Stimulated activated CD8-positive, alpha-beta memory T cell treated with anti-CD3 and anti-CD28 coated beads, Interleukin-2, amount 100 ng/mL, for 48 hours (primary cell): ENCODE data around the gene IL12RB1.
A peak's percentile ranks its signal among the peaks of the same experiment; 100 is the strongest.
"Not testable (repeated sequence)": the region's sequence is repeated elsewhere in the genome, so short reads cannot be mapped to it uniquely, and the experiment has no call there.

Experiments
- DNase-seq, 2 donors: peaks; one replicate each; pipeline ENCODE4 v3.0.0-alpha.2; 2020; ENCODE audit warnings: low read depth in 2 of 2

The IL12RB1 gene

DNA sequence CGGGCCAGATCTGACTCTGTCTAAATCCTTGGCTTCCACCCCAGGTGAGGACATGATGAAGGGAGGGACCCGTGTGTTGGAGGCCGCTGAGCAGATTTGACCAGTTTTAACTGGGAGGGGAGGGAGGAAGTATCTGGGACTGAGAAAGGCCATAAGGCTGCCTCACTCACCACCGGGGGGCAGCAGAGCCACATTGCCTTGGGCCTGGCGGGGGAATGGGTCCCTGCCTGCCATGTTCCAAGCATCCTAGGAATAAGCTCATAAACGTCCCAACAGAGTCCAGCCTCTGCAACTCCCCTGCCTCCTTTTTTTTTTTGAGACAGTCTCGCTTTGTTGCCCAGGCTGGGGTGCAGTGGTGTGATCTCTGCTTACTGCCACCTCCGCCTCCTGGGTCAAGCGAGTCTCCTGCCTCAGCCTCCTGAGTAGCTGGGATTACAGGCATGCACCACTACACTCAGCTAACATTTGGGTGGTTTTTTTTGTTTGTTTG, 26.3 kb upstream of the IL12RB1 start:
- peak; percentile 68 to 72 for DNase-seq

DNA sequence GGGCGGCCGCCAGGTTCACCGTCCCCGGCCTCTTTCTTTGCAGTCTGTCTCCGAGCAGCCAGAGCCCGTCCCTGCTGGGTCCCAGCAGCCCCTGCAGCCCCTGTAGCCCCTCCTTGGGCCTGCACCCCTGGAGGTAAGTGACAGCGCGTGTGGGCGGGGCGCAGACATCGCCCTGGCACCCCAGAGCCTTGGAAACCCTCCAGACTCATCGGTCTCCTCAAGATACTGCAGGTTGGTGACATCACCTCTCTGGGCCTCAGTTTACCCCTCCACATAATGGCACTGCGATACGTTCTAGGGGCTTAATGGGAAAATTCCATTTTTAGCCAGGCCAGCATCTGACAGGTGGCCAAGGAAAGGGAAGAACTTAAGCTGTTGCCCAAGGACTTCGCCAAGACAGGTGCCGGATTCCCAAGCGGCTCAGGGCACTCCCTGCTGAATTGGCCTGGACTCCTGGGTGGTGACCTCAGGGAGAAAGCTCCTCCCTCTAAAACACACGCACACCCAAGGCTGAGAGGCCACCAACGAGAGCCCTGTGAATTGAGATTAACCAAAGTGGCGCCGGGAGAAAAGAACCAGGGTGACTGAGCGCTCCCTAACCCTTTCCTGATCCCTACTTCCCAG, 24.0 kb upstream of the IL12RB1 start:
- DNase-seq: no peak

DNA sequence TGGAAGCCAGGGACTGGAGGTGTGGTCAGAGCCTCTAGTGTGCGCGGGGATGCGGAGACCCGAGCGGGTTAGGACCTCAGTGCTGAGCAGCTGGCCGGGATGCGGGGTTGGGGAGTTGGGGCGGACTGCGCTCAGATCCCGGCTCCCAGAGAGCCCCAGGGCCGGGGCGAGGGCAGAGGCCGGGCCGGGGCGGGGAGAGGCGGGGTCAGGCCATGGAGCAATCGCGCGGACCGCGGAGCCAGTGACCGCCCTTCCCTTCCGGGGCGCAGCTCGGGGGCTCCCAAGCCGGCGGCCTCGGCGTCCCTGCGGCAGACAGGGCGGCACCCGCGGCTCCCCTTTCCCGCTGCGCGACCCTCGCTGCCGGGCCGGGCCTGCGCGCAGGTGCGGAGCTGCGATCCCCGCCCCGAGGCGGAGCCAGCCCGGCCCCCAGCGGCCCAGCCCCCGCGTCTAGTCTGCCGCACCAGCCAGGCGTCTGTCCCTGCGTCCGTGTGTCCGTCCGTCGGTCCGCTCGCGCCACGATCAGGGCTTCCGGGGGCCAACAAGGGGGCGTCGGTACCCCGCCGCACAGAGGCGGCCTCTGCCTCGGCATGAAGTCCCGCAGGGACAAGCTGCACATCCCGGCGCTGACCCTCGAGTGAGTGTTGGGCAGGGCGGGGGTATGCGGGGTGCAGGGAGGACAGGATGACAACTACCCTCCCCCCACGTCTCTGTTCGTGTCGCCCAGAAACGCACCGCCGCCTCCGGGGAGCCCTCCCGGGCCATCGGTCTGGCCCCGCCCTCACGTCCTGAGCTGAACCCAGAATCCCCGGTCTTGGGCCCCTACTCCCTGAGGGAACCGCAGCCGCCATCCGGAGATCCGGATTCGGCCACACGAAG, 23.2 kb upstream of the IL12RB1 start:
- DNase-seq: peak; percentile 40 to 51

DNA sequence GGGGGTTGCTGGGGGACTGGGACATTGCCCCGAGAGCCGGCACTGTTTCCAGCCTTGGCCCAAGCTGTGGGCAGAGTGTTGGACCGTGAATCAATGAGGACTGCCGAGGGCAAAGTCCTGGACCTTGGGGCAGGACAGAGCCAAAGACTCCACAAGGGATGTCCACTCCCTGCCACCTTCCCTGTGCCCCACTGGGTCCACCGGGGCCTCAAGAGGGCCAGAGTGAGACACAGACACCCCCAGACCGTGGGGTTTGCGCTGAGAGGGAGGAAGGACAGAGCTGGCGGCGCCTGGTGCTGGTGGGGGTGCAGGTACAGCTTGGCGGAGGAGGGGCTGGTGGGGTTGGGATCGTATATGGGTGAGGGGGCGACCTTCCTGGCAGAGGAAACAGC, 22.6 kb upstream of the IL12RB1 start:
- DNase-seq: no peak

DNA sequence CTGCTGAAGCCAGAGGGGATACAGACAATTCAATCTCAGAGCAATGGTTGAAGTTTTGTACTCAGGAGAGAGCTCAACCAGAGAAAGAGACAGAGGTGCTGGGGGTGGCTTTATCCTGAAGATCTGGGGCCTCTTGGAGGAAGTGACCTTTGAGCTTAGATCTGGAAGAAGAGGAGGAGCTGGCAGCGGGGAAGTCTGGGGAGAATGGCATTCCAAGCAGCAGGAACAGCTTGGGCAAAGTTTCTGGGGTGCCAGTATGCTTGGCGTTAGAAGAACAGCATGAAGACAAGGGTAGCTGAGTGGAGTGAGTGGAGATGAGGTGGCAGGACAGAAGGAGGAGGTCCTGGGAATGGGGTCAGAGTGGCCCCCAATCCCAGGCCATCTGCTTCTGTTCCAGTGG, 22.2 kb upstream of the IL12RB1 start:
- no peak for DNase-seq

DNA sequence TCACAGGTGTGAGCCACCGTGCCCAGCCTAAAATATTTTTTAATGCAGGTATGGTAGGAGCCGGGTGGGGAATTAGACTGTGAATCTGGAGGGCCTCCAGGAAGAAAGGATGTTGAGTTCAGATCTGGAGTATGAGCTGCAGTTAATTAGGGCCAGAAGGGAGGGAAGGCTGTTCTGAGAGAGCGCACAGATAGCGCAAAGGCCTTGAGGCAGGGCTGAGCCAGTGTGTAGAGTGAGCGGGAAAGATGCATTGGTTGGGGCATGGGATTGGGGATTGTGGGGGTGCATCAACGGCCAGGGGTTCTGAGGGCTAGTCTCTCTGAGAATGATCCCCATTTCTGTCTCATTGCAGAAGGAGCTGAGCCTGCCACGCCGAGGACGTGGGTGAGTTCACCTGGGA, 20.5 kb upstream of the IL12RB1 start:
- DNase-seq: no peak

DNA sequence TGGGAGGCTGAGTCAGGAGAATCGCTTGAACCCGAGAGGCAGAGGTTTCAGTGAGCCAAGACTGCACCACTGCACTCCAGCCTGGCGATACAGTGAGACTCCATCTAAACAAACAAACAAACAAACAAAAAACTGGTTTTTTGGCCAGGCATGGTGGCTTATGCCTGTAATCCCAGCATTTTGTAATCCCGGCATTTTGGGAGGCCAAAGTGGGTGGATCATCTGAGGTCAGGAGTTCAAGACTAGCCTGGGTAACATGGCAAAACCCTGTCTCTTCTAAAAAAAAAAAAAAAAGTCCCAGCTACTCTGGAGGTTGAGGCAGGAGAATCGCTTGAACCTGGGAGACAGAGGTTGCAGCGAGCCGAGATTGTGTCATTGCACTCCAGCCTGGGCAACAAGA, 18.5 kb upstream of the IL12RB1 start:
- not testable (repeated sequence) for DNase-seq

DNA sequence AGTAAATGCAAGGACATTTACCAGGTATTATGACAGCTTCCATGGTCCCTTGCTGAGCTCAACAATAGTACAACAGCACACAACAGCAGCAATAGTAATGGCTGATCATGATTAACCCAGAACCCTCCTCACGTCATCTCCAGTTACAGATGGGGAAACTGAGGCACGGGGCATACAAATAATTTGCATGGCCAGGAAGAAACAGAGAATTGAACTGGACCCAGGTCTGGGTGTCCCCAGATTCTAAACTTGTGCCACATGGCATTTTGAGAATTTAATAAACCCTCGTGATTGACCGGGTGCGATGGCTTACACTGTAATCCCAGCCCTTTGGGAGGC, 18.0 kb upstream of the IL12RB1 start:
- no peak for DNase-seq

DNA sequence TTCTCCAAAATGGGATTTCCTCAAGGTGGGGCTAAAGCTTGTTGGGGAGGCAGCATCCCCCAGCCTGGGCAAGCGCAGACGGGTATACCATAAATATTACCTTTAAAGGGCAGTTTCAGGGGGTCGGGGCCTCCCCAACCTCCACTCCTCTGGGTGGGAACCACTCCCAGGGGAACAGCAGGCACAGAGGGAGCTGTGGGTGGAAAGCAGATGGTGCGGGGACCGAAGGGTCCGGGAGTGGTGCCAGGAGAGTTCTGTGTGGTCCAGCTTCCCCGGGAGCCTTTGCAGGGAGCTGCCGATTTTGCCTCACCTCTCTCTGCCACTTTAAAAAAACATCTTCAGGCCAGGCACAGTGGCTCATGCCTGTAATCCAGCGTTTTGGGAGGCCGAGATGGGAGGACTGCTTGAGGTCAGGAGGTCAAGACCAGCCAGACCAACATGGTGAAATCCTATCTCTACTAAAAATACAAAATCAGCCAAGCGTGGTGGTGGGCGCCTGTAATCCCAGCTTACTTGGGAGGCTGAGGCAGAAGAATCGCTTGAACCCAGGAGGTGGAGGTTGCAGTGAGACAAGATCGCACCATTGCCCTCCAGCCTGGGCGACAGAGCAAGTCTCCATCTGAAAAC, 16.3 kb upstream of the IL12RB1 start:
- DNase-seq: no peak

DNA sequence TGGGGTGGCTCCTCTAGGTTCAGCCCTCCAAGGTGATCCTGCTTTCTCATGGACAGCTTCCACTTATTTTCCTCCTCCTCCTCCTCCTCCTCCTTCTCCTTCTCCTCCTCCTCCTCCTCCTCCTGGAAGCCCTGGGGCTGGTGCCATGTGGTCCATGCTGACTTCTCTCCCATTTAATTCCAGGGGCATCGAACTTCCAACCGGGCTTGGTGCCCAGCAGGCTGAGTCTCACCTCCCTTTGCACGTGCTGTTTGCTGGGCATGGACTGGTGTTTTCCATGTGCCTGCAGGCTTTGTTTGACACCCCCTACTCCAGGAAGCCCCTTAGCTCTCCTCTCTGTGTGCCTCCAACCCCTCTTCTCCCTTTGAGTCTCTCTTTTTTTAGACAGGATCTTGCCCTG, 14.5 kb upstream of the IL12RB1 start:
- no peak for DNase-seq

DNA sequence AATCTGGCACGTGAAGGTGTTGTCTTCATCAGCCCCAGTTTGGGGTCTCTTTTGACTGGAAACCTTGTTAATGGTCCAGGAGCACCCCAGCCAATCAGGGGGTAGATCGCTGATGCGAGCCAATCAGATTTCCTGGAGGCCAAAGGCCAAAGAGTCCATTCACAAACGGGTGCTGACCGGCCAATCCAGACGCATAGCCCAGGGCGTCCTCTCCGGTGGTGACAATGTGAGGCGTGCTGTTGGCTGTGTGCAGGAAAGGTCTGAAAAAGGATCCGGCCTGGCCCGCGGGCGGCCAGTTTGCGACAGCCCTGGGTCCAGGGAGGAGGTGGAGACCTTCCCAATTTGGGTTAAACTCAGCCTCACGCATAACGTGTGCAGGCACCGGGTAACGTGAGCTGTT, 14.0 kb upstream of the IL12RB1 start:
- no peak for DNase-seq

DNA sequence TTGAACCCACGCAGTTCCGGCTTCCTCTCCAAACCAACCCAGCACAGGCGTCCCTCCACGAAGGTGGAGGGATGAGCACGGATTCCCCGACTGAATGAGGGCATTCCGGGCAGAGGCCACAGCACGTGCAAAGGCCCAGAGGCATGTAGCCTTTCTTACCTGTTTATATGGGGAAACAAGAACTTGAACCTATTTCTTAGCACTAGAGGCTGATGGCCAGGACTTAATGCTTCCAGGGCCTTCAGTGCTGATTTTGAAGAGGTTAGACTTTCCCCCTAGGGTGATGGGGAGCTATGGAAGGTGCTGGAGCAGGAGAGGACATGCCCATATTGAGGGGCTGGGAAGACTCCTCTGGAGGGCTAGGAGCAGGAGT, 12.9 kb upstream of the IL12RB1 start:
- no peak for DNase-seq

DNA sequence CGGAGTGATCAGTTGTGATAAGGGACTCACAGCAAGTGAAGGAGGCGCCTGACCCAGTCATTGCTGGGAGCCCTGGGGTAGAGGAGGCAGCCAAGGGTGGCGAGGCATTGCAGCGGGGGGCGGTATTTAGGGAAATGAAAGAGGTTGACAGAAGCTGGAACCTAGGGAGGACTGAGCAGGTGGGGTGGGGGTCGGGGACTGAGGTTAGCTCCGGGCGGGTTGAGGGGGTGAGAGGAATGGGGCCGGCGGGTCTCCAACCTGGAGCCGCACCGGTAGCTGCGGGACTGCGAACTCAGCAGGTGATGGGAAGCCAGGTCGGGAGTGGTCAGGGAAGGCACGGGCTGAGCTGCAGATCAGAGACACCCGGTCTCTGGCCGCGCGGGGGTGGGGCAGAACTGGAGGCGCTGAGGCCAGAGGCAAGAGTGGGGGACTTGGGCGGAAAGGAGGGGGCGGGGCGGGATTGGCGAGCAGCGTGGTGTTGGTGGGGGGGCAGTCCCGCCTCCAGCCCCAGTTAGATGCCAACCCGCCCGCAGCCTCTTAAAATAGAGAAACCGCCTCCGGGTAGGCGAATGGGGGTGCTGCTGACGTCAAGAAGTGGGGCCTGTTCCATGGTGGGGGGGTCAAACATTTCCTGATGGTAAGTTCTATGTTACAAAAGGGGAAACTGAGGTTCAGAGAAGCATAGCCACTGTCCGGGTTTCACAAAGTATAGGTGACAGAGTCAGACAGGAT, 12.3 kb upstream of the IL12RB1 start:
- DNase-seq: no peak

DNA sequence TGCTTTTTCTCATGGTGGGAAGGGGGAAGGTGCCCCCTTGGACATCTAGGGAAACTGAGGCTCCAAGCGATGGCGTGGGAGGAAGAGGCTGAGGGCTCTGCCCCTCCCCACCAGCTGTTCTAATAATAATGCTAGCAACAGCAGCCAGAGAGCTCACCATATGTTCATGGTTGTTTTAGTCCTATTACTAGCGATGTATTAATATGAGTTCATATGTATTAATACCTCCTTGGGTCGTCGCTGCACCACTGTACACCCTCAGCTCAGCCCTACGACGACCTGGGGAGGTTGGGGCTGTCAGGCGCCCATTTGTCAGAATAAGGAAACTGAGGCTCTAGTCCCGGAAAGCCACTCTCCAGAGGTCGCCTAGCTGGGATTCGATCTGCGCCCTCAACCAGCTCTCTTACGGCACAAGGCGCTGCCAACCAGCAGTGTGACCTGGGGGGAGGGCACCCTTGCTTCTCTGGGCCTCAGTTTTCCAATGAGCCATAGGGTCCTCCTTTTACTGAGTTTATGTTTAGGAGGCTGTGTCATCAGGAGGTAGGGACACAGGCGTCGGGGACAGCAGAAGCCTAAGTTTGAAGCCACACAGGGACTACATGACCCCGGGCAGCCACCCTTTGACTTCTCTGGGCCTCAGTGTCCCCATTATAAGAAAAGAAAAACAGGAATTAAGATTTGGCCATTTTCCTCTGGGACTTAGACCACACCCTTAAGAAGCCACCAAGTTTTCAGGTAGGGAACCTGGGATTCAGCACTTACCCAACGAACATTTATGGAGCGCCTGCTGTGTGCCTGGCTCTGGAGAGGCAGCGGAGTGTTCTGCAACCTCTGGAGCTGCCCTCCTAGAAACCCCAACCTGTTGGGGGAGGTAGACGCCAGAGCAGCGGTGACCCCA, 11.5 kb upstream of the IL12RB1 start:
- DNase-seq: no peak

DNA sequence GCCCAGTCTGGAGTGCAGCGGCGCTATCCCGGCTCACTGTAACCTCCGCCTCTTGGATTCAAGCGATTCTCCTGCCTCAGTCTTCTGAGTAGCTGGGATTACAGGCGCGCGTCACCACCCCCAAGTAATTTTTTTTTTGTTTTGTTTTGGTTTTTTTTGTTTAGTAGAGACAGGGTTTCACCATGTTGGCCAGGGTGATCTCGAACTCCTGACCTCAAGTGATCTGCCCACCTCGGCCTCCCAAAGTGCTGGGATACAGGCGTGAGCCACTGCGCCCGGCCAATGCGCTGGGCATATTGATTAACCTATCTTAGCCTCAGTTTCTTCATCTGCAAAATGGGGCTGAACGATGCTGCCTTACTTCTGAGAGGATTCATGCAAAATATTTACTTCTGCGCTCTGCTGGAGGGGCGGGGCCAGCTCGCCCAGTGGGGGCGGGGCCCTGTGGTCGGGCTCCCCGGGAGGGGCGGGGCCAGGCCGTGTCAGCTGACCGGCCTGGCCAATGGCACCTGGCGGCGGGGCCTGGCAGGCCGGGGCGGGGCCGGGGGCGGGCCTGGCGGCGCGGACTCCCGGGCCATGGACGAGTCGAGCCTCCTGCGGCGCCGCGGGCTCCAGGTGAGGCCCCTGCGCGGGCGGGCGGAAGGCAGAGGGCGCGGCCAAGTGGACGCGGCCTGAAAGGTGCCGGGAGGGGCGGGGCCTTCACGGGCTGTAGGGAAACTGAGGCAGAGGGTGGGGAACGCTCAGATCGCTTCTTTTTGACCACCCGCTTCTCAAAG, 10.7 kb upstream of the IL12RB1 start, which contains the start of gene MAST3:
MAST3 (plus strand) TSS at position 562 of the 776 bp plus-strand sequence; CDS start at position 577, 15 bp downstream.
- peak; percentile 90 to 94 for DNase-seq

DNA sequence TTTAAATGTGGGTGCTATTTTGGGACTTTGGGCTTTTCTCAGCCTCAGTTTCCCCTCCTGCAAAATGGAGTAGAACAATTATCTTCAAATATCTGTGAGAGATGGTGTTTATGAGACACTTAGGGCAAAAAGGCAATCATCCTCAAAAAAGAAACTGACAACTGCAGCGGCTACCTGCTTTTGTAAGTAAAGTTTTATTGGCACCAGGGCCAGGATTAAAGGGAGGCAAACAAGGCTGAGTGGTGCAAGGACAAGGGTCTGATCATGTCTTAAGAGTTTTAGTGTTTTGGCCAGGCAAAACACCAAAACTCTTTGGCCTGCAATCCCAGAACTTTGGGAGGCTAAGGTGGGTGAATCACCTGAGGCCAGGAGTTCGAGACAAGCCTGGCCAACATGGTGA, 9.5 kb upstream of the IL12RB1 start:
- DNase-seq: no peak

DNA sequence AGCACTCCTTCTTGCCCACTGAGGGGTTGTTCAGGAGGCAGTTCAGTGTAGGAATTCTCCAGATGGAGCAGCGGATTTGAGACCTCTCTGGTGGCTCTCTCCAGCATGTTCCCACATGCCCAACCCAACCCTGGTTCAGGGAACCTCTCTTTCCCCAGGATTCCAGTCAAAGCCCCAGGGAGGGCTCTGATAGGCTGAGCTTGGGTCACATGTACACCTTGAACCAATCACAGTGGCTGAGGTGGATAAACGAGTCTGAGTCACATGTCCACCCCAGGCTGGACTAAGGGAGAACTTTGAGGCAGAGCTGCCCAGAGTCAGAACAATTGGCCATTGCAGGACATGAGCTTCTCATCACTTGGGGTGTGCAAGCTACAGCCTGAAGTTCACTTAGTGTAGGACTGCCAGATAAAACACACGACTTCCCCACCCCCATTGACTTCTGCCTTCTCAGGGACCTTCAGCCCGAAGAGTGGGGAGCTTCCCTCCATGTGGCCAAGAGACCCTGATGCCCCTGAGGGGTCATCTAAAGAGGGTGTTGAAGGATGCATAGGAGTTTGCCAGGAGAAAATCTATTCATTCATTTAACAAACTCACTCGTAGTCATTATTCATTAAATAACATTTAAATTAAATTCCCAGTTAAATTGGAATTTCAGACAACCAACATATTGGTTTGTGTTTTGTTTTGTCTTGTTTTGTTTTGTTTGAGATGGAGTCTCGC, 6.9 kb upstream of the IL12RB1 start:
- no peak for DNase-seq

DNA sequence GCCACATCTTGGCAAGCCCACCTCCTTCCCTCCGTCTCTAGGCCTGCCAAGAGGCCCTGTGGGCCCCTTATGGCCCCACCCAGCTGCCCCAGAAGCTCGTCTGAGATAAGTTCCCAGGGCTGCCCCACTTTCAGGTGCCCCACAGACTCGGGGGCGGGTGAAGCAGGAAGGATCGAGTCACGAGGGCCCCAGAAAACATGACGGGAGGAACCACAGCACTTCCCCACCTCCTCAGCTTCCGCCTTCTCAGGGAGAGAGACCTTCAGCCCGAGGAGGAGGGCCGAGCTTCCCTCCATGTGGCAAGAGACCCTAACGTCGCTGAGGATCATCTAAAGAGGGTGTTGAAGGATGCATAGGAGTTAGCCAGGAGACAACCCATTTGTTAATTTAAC, 4.5 kb upstream of the IL12RB1 start:
- peak; percentile 74 to 83 for DNase-seq

DNA sequence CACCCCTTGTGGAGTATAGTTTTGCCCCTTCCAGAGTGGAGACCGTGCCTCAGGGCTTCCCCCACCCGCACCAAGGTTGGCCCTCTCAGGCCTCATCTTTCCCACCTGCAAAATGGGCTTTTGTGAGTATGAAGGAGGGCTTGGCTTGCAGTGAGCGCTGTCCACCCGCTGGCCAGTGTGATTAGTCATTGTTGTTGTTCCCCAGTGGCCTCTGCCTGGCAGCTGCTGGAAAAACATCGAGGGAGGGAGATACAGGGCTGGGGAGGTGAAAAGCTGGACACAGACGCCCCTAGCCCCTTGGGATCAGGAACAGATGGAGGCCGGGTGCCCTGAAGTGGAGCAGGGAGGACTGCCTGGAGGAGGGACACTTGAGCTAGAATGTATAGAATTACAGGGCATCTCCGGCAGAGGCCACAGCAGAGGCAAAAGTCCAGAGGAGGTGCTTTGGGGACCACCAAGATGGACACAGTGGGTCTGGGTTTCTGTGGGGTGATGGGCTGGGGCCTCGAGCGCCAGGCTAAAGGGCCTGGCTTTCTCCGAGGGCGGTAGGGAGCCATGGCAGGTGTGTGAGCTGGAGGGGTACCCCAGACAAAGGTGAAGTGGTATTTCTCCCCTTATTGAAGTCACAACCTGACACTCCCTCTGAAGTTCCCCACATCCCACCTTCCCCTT, 3.9 kb upstream of the IL12RB1 start:
- no peak for DNase-seq
